Epithelial cell of esophagus (primary cell): ENCODE results near the gene ELOVL7.
A peak's percentile ranks its signal among the peaks of the same experiment; 100 is the strongest.
"Not testable (repeated sequence)": the region's sequence is repeated elsewhere in the genome, so short reads cannot be mapped to it uniquely, and the experiment has no call there.

ENCODE experiments used
- DNase-seq: peaks from one replicate; pipeline ENCODE4 v3.0.0; 2010; ENCODE audit warnings: low read depth
- H3K4me3 ChIP-seq: 2 replicates; pipeline ENCODE4 v1.5.1; 2011; ENCODE audit warnings: mild to moderate bottlenecking, low read length, control low read depth
- CTCF ChIP-seq: IDR thresholded peaks from 2 replicates; pipeline ENCODE4 v1.5.1; 2011; ENCODE audit warnings: low read depth, mild to moderate bottlenecking, low read length, control low read depth, inconsistent platforms; ENCODE audit not compliant: insufficient read depth; ENCODE audit errors: missing control alignments

Gene ELOVL7

GRCh38 chr5:60821488-60822284, 22.4 kb downstream of the ELOVL7 start:
- TF ChIP-seq CTCF, result no peak
- no peak overlapping the region for H3K4me3 ChIP-seq
- peak; percentile 71 for DNase-seq

GRCh38 chr5:60820593-60821487, 23.2 kb downstream of the ELOVL7 start:
- DNase-seq, result no peak
- no peak for TF ChIP-seq CTCF
- H3K4me3 ChIP-seq, result no peak overlapping the region

- not testable (repeated sequence) for DNase-seq, H3K4me3 ChIP-seq
Measured at GRCh38 chr5:60816138-60816537, 27.9 kb downstream of the ELOVL7 start.

GRCh38 chr5:60814498-60814897, 29.6 kb downstream of the ELOVL7 start:
- no peak for TF ChIP-seq CTCF

GRCh38 chr5:60812426-60812825, 31.6 kb downstream of the ELOVL7 start:
- H3K4me3 ChIP-seq, result no peak overlapping the region
- no peak for DNase-seq
- no peak for TF ChIP-seq CTCF

More at GRCh38 chr5:60814498-60814897, 29.6 kb downstream of the ELOVL7 start:
- no peak for DNase-seq
- no peak overlapping the region for H3K4me3 ChIP-seq

- H3K4me3 ChIP-seq, result no peak overlapping the region
- no peak for TF ChIP-seq CTCF
- DNase-seq, result no peak
Measured at GRCh38 chr5:60811105-60811504, 33.0 kb downstream of the ELOVL7 start.

GRCh38 chr5:60810438-60811085, 33.5 kb downstream of the ELOVL7 start:
- no peak overlapping the region for H3K4me3 ChIP-seq
- DNase-seq, result peak; percentile 54
- TF ChIP-seq CTCF, result no peak
